Measurements from ENCODE around the gene ARHGAP12.
"Not testable (repeated sequence)": the region's sequence is repeated elsewhere in the genome, so short reads cannot be mapped to it uniquely, and the experiment has no call there.

The ARHGAP12 gene

GRCh38 chr10:31808258-31809218 is 120.1 kb downstream of the ARHGAP12 start:
- peak; percentile 2 to 3 for DNase-seq

- DNase-seq = no peak
Observed at GRCh38 chr10:31804352-31804810, 124.2 kb downstream of the ARHGAP12 start.

GRCh38 chr10:31803606-31804351 is 124.9 kb downstream of the ARHGAP12 start:
- DNase-seq = no peak

DNA sequence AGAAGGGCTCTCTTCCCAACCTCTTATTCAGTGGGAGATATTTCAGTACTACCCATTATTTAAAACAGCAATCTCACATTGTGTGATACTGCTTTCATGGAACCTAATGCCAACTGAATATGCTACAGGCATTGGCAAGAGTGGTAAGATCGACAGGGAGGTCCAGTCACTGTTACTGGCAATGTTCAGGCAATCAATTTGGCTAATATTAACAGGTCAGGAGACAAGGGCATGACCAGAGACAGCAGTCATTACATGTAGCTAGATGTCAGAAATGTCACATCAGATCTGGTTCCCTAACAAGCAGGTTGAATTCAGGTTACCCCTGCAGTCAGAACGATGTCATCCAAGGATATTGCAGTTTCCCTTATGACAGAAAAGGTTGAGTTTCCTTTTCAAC is 129.4 kb downstream of the ARHGAP12 start:
- no peak for DNase-seq

- DNase-seq = no peak
Observed at GRCh38 chr10:31792745-31793144, 135.9 kb downstream of the ARHGAP12 start.

DNA sequence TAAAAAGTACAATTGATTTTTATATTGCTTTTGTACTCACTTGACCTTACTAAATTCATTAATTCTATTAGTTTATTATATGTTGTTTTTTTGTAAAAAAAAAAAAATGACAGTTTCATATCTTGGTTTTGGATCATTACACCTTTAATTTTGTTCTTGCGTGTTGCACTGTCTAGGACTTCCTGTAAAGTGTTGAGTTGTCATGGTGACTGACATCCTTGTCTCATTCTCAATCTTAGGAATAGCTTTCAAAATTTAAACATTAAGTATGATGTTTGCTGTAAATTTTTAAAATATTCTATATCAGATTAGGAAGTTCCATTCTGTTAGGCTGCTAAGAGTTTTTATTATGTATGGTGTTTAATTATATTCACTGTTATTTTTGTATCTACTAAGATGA is 139.1 kb downstream of the ARHGAP12 start:
- no peak for DNase-seq

DNA sequence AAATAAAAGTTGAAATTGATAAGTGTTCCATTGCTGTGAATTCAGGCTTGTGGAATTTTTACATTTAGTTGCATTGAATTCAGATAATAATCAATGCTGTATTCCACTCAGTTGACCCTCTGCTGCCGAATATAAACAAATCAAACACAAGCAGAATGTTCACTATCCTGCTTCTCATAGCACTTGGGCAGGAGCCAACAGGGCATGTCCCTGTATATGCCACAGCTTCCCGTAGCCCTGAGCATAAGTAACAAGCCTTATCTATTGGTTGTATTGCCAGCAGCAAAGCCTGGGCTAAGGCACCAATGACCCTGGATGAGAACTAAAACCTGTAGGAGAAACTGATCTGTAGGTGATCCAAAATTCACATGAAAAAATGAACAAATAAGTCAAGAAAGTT is 145.9 kb downstream of the ARHGAP12 start:
- DNase-seq = no peak

DNA sequence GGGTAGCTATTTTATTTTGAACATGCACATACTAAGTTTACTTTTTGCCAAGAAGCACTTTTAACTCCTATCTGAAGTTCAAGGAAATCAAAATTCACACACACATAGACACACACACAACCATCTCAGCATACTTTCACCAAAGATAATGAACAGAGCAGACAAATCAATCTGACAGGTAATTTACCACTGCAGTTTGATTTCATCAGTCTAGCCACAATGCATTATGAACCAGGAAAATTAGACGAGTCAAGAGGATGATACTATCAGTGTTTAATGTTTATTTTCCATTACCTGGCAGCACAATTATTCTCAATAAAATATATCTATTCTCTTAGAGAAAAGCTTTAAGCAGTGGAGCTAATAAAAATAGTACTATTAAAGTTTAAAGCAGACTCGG is 147.9 kb downstream of the ARHGAP12 start:
- DNase-seq = no peak

DNA sequence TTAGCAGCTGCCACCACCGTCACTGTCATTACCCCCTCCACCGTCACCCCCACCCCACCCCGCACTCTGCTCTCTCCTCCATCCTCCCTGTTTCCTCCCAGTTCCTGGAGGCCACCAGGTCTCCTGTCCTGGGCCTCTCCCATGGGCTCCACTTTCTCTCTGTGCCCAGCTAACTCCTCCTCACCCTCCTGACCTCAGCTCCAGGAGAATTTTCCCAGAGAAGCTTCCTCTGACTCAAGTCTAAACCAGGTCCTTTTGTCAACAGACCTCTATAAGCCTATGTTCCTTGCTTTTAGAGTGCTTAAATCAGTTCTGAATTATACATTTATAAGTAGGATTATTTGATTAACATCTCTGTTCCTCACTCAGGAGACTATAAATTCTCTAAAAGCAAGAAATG is 150.0 kb downstream of the ARHGAP12 start:
- no peak for DNase-seq

DNA sequence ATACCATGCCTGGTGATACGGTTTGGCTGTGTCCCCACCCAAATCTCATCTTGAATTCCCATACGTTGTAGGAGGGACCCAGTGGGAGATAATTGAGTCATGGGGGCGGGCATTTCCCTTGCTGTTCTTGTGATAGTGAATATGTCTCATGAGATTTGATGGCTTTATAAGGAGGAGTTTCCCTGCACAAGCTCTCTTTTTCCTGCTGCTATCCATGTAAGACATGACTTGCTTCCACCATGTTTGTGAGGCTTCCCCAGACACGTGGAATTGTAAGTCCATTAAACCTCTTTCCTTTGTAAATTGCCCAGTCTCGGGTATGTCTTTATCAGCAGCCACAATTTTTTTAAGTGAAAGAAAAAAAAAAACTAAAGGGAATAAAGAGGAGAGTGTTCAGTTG is 152.5 kb downstream of the ARHGAP12 start:
- DNase-seq = no peak

- DNase-seq = no peak
Observed at GRCh38 chr10:31774928-31775650, 153.5 kb downstream of the ARHGAP12 start.

DNA sequence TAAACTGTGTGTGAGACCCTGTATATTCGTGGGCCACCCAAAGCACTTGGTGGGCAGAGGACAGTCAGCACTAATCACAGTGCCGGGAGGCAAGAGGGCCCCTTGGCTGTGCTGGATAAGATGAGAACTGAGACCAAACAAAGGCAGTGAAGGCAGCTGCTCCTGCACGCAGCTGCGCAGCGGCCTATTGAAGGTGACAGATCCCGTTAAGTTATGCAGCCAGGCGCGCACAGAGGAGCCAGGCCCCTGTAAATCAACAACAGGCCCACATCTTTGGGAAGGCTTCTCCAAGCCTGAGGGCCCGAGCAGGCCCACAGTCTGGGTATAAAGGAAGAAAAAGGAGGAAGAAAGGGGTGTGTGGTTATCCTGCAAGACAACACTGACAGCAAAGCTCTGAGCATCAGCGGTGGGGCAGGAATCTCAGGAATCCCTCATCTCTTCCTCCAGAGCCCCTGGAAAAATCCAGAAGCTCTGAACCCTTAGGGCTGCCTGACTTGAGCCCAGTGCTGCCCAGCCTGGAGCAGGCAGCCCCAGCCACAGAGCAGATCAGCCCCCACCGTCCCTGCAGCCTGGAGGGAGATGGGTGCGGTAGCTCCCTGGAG is 154.2 kb downstream of the ARHGAP12 start:
- no peak for DNase-seq

- DNase-seq = no peak
Observed at GRCh38 chr10:31773749-31774298, 154.8 kb downstream of the ARHGAP12 start.

DNA sequence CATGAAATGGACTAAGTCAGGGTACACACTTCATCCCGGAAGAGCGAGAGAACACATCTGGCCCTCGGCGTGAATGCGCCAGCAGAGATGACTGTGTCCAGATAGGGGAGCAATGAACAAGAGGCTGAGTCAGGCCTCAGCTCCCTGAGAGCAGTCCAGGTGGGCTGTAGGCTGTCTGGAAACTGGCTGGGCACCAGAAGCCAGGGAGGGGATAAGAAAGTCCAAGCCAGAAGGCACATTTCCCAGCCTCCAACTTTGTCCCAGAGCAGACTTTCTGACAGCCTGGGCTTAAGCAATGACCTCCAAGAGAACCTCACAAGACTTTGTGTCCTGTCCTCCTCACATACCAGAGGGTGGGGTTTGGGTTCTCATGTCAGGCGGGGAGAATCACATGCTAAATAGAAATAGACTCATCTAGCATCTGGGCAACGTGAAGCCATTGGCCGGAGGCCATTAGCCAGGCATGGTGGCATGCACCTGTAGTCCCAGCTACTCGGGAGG is 157.2 kb downstream of the ARHGAP12 start:
- DNase-seq = no peak

DNA sequence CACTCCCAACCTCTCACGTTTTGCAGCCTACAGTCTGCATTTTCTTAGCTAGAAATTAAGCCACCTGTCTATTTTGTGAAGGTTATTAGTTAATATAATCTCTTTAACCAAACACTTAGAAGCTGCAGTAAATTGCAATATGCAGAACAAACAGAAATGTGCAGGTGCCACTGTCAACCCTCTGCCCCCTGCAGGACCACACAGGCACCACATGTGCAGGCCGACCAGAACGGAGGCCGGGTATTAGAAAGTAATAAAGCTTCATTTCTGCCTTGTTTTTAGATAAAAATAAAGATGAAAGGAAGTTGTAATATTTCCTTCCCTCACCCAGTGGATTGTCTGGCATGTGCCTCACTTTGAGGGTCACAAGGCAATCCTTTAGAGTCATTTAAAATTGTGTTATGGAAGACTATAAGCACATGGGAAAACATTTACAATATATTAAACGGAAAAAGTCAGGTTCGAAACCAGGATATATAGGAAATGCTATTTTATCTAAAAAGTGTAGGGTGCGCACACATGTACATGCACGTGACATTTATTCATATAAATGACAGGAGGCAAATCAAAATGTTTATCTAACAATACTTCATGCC is 158.2 kb downstream of the ARHGAP12 start:
- peak; percentile 58 to 69 for DNase-seq

GRCh38 chr10:31769564-31769963 is 159.1 kb downstream of the ARHGAP12 start:
- no peak for DNase-seq

GRCh38 chr10:31768935-31769334 is 159.7 kb downstream of the ARHGAP12 start:
- not testable (repeated sequence) for DNase-seq

DNA sequence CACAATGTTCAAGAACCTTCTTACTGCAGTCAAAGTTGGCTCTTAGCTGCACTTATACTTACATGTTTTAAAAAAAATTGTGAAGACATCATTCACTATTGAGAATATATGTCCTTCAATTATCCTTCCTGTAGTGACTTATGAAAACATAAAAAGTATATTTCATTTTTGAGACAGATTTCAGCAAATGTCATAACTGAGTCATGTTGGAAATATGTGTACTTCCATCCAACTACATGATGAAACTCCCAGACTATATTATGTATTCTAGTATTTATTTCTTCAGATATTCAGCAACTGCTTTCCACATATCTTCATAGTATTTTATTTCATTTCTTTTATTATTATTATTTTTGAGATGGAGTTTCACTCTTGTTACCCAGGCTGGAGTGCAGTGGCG is 160.2 kb downstream of the ARHGAP12 start:
- DNase-seq = no peak

DNA sequence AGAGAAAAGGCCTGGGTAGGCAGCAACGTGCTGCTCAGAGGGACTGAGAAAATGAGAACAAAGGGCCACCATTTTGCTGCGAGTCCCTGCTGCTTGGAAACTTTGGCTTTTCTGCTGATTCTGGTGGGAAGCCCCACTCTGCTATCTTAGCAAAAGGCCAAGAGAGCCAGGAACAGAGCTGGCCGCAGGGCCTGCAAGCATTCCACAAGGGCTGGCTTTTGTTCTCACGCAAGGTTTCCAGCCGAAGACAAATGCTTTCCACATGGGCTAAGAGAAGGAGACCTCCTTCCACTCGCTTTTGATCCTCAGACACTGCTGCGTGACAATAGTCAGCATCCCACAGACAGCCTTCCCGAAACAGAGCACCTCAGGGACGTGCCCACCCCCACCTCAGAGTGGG is 163.1 kb downstream of the ARHGAP12 start:
- no peak for DNase-seq

DNA sequence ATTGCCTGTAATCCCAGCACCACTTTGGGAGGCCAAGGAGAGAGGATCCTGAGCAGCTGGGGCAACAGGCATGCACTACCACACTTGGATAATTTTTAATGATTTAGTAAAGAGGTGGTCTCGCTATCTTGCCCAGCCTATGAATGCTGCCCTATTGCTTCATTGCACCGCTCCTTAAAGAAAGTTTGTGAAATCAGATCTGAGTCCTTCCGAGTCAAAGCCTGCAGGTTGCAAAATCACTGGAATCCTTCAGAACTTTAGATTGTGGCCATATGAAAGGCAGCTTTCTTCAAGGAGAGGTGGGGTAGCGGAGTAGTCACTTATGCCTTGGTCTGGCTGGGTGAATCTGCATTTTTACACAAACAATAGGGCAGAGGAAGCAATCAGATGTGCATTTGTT is 166.3 kb downstream of the ARHGAP12 start:
- no peak for DNase-seq

- no peak for DNase-seq
Observed at GRCh38 chr10:31761156-31761555, 167.5 kb downstream of the ARHGAP12 start.

GRCh38 chr10:31760674-31761081 is 168.0 kb downstream of the ARHGAP12 start:
- DNase-seq = no peak
